ENCODE results near the gene APOB. TPM values are rescaled to one million over a fixed set of nuclear protein-coding genes. Genes with fewer than 3 reads are reported as not detected.

Gene APOB
- total and polyA plus RNA-seq, 2 of the 8 experiments (the other 6 are each of a cell fraction or from before 2014, with no cell fraction given): 0.15 to 0.61 TPM

GRCh38 chr2:20953146-20953824 is 90.6 kb downstream of the APOB start:
- Histone ChIP-seq H3K79me1 (ENCODE audit: low read depth, low read length) (no peaks in the 10 kb centered on the region; the same call in 1 of the 2 replicates), H4K20me1 (replicated peaks in 1 of 2; ENCODE audit: control insufficient read depth in 1 of 2, insufficient read depth in 2 of 2, low read length in 2 of 2) (peaks cover 0 to 11% of the 10 kb centered on the region in 2 experiments), H3K4me2 (ENCODE audit: insufficient read depth in 1 of 2, low read depth in 2 of 2, low read length in 2 of 2) (no peak overlapping the region), H2AK5ac (ENCODE audit: low read depth, low read length) (no peak overlapping the region; the same call in 1 of the 2 replicates), H4K8ac (ENCODE audit: extremely low read depth, insufficient read depth, low read length) (no peak overlapping the region), H4K5ac (ENCODE audit: insufficient read length, low read depth, low read length) (no peak overlapping the region), H3K23ac (ENCODE audit: insufficient read length) (no peak overlapping the region), H3K79me2 (ENCODE audit: control insufficient read depth in 1 of 2, insufficient read depth in 2 of 2, low read length in 2 of 2) (no peaks in the 10 kb centered on the region), H2AFZ (ENCODE audit: low read length) (no peak overlapping the region), H2BK20ac (ENCODE audit: low read length) (no peak overlapping the region), H3K27ac (ENCODE audit: low read depth, low read length) (no peak overlapping the region), H3K9ac (replicated peaks in 1 of 4; ENCODE audit: extremely low read depth in 1 of 4, low read depth in 3 of 4, low read length in 3 of 4) (no peak overlapping the region), H4K91ac (replicated peaks; ENCODE audit: insufficient read length, low read length) (peak overlapping the region; percentile 1), H3K56ac (replicated peaks; ENCODE audit: insufficient read length, low read depth, low read length) (peak overlapping the region; percentile 100), H2BK120ac (replicated peaks; ENCODE audit: low read depth, low read length) (no peak overlapping the region), H3K27me3 (replicated peaks in 1 of 4; ENCODE audit: control insufficient read depth in 3 of 4, extremely low read depth in 1 of 4, insufficient read depth in 3 of 4, low read length in 3 of 4) (no peaks in the 10 kb centered on the region), H2BK5ac (ENCODE audit: low read depth, low read length) (no peak overlapping the region), H2BK15ac (ENCODE audit: low read length) (no peak overlapping the region; the same call in 1 of the 2 replicates), H3K4ac (replicated peaks; ENCODE audit: insufficient read length, low read depth, low read length) (peak overlapping the region; percentile 88), H3K4me3 (ENCODE audit: extremely low read depth in 1 of 4, insufficient read depth in 2 of 4, low read depth in 3 of 4, low read length in 4 of 4) (no peak overlapping the region), H3K4me1 (replicated peaks in 1 of 4; ENCODE audit: control insufficient read depth in 3 of 4, insufficient read depth in 4 of 4, low read length in 3 of 4) (no peaks in the 10 kb centered on the region; a peak in 1 of 7 replicates), H2BK12ac (ENCODE audit: low read depth, low read length) (no peak overlapping the region), H3K18ac (ENCODE audit: extremely low read depth, low read length) (no peak overlapping the region), H3K9me3 (ENCODE audit: insufficient read depth in 2 of 2, low read depth in 1 of 2, low read length in 1 of 2) (no peaks in the 10 kb centered on the region), H3K36me3 (ENCODE audit: control insufficient read depth in 2 of 4, insufficient read depth in 4 of 4, low read length in 3 of 4) (no peaks in the 10 kb centered on the region), H3K14ac (ENCODE audit: insufficient read length) (no peak overlapping the region), H3K23me2 (ENCODE audit: low read depth, low read length) (peaks cover 11% of the 10 kb centered on the region; the same call in 1 of the 2 replicates)
- FAIRE-seq (no peak), DNase-seq (ENCODE audit: low read depth in 1 of 2, low spot score in 2 of 2) (no peak)
- ChIA-PET POLR2A (ENCODE audit: partially characterized antibody) (no interaction called here), CTCF (ENCODE audit: partially characterized antibody) (interaction anchor here (1.9 to 3.0 kb wide), 2 partner anchors 9 to 275 kb away, joined by 5 to 23 read pairs; no protein-coding TSS in a partner anchor)
- 86% methylated on average over 10 of the region's 10 CpGs; no CpG with 5 or more reads in 1 of the 2 experiments for WGBS, 2 experiments (ENCODE audit: extremely low coverage in 1 of 2, insufficient coverage in 1 of 2, insufficient read length in 1 of 2, insufficient replicate concordance in 2 of 2, low coverage in 1 of 2, low lambda C conversion rate in 2 of 2, missing lambda C conversion rate in 1 of 2)
- TF ChIP-seq KDM5A (IDR thresholded peaks at IDR 0.05; ENCODE audit: low read length) (no peak), PHF8 (conservative IDR thresholded peaks at IDR 0.05; ENCODE audit: low read depth, low read length) (no peak), RAD21 (IDR thresholded peaks at IDR 0.05 in 1 of 2, conservative IDR thresholded peaks at IDR 0.05 in 1 of 2; ENCODE audit: low read depth in 2 of 2, low read length in 2 of 2) (no peak), CTCF (IDR thresholded peaks at IDR 0.05; ENCODE audit: control extremely low read depth in 1 of 3, insufficient read depth in 1 of 3, low read depth in 1 of 3, low read length in 3 of 3) (no peak), CBX8 (IDR thresholded peaks at IDR 0.05; ENCODE audit: borderline replicate concordance, low read depth, low read length) (no peak), GABPA (IDR thresholded peaks at IDR 0.05; ENCODE audit: borderline replicate concordance, insufficient read depth, low read length) (no peak), JUN (IDR thresholded peaks at IDR 0.05; ENCODE audit: low read depth, low read length) (no peak), SIN3A (conservative IDR thresholded peaks at IDR 0.05 in 1 of 2, IDR thresholded peaks at IDR 0.05 in 1 of 2; ENCODE audit: low read depth in 1 of 2, low read length in 2 of 2) (no peak), SAP30 (IDR thresholded peaks at IDR 0.05; ENCODE audit: insufficient read depth, insufficient replicate concordance, low read length) (no peak)

Measured in H1 (cell line).